Osteoblast (primary cell): ENCODE data around the gene LGALS4. TPM values are rescaled to one million over a fixed set of nuclear protein-coding genes. Genes with fewer than 3 reads are reported as not detected.
"Not testable (repeated sequence)": the region's sequence is repeated elsewhere in the genome, so short reads cannot be mapped to it uniquely, and the experiment has no call there.

ENCODE experiments used
- DNase-seq: peaks from one replicate; pipeline ENCODE4 v3.0.0; 2011; ENCODE audit warnings: low spot score, mixed read lengths; ENCODE audit not compliant: insufficient read length; ENCODE audit errors: missing footprints
- H2AFZ ChIP-seq: 2 replicates; pipeline ENCODE4 v1.6.0; 2011; ENCODE audit warnings: mild to moderate bottlenecking, low read length
- H3K27ac ChIP-seq: 2 replicates; pipeline ENCODE4 v1.5.1; 2011; ENCODE audit warnings: mild to moderate bottlenecking, low read depth, low read length, moderate library complexity
- H3K27me3 ChIP-seq: 2 replicates; pipeline ENCODE4 v1.6.0; 2012; ENCODE audit warnings: mild to moderate bottlenecking, control low read depth, inconsistent platforms, low read length, moderate library complexity; ENCODE audit not compliant: insufficient read depth
- H3K36me3 ChIP-seq: 2 replicates; pipeline ENCODE4 v1.5.1; 2011; ENCODE audit warnings: mild to moderate bottlenecking, low read length, control low read depth, moderate library complexity; ENCODE audit not compliant: insufficient read depth
- H3K4me1 ChIP-seq: 2 replicates; pipeline ENCODE4 v1.5.1; 2011; ENCODE audit warnings: mild to moderate bottlenecking, low read length, control low read depth, moderate library complexity; ENCODE audit not compliant: insufficient read depth
- H3K4me2 ChIP-seq: 2 replicates; pipeline ENCODE4 v1.6.0; 2011; ENCODE audit warnings: mild to moderate bottlenecking, low read length; ENCODE audit not compliant: insufficient read depth
- H3K4me3 ChIP-seq: fragments of 200-600 bp; sonication (generic); 3 replicates; pipeline ENCODE4 v1.5.1; 2012; ENCODE audit warnings: mild to moderate bottlenecking, low read length, inconsistent platforms; ENCODE audit not compliant: insufficient read depth
- H3K79me2 ChIP-seq: 2 replicates; pipeline ENCODE4 v1.6.0; 2012; ENCODE audit warnings: mild to moderate bottlenecking, low read length, control low read depth, inconsistent platforms; ENCODE audit not compliant: insufficient read depth
- H3K9me3 ChIP-seq: 2 replicates; pipeline ENCODE4 v1.5.1; 2011; ENCODE audit warnings: low read depth, low read length, control low read depth
- H4K20me1 ChIP-seq: 2 replicates; pipeline ENCODE4 v1.6.0; 2012; ENCODE audit warnings: mild to moderate bottlenecking, low read length, control low read depth; ENCODE audit not compliant: insufficient read depth
- total RNA-seq: library from RNA; depleted of rRNA; stranded (reverse); fragments of >200 nt; gene quantifications from 2 replicates; pipeline ENCODE4 v1.2.3, GENCODE V29; 2012
- TF ChIP-seq, protein P1 (sequence below): IDR thresholded peaks from 2 replicates; pipeline ENCODE4 v1.5.1; 2011; ENCODE audit warnings: mild to moderate bottlenecking, low read depth, low read length, moderate library complexity; ENCODE audit errors: extremely low read depth

The LGALS4 gene
- total RNA-seq, 1 donor, result not detected

DNA sequence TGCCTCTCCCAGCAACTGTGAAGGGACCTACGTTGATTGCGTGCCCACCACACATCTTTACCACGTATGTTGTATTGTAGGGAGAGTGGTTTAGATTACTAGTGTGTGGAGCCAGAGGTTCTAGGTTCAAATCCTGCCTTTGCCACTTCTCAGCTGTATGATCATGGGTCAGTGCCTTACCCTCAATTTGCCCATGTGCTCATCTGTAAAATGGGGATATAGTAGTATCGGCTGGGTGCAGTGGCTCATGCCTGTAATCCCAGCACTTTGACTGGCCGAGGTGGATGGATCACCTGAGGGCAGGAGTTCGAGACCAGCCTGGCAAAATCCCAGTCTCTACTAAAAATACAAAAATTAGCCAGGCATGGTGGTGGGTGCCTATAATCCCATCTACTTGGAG is 578 bp upstream of the LGALS4 start:
- H3K4me3 ChIP-seq, result no peak overlapping the region
- no peak for DNase-seq

DNA sequence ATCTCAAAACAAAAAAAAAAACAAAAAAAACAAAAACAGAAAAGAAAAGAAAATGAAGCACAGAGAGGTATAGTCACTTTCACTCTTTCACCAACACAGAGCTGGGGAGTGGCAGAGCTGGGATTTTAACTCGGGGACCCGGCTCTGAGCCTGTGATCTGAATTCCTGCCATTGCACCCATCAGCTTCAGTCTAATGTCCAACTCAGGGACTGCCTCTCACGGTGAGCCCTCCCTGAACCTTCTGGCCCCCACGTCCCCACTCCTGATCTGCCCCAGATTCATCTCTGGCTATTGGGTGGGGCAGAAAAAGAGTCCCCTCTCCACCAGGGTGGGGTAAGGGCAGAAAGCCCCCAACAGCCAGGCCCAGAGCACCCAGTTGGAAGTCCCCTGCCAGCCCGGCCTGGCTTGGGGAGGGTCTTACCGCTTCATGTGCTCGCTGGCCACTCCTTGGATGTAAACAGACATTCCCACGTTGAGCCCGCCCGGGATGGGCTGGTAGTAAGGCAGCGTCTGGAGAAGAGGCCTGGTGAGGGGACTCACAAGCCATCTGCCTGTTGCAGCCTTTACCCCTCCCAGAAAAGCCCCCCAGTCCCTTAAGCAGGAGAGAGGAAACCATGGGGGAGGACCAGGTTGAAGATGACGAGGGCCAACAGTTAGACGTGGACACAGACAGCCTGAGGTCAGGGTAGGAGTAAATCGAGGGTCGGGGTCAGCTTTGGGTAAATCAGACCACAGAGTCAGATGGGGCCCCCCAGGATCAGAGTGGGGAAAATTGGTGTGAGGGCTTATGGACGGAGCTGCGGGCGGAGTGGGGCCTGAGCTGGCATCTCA is 520 bp downstream of the LGALS4 start:
- DNase-seq, result peak; percentile 68
- Histone ChIP-seq H3K36me3 (no peaks in the 10 kb centered on the region), H3K4me2 (no peak overlapping the region), H3K79me2 (no peaks in the 10 kb centered on the region), H3K4me1 (no peaks in the 10 kb centered on the region), H4K20me1 (no peaks in the 10 kb centered on the region), H3K9me3 (no peaks in the 10 kb centered on the region), H3K27ac (no peak overlapping the region), H3K27me3 (no peaks in the 10 kb centered on the region), H3K4me3 (no peak overlapping the region), H2AFZ (no peak overlapping the region)
- TF ChIP-seq, protein P1, sequence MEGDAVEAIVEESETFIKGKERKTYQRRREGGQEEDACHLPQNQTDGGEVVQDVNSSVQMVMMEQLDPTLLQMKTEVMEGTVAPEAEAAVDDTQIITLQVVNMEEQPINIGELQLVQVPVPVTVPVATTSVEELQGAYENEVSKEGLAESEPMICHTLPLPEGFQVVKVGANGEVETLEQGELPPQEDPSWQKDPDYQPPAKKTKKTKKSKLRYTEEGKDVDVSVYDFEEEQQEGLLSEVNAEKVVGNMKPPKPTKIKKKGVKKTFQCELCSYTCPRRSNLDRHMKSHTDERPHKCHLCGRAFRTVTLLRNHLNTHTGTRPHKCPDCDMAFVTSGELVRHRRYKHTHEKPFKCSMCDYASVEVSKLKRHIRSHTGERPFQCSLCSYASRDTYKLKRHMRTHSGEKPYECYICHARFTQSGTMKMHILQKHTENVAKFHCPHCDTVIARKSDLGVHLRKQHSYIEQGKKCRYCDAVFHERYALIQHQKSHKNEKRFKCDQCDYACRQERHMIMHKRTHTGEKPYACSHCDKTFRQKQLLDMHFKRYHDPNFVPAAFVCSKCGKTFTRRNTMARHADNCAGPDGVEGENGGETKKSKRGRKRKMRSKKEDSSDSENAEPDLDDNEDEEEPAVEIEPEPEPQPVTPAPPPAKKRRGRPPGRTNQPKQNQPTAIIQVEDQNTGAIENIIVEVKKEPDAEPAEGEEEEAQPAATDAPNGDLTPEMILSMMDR, result no peak

More for the DNA sequence above, 578 bp upstream of the LGALS4 start:
- Histone ChIP-seq H4K20me1 (no peaks in the 10 kb centered on the region), H3K27ac (no peak overlapping the region), H3K79me2 (no peaks in the 10 kb centered on the region), H3K9me3 (no peaks in the 10 kb centered on the region), H3K36me3 (no peaks in the 10 kb centered on the region), H3K27me3 (no peaks in the 10 kb centered on the region), H2AFZ (no peak overlapping the region), H3K4me2 (no peak overlapping the region), H3K4me1 (no peaks in the 10 kb centered on the region)
- TF ChIP-seq, protein P1, result no peak

DNA sequence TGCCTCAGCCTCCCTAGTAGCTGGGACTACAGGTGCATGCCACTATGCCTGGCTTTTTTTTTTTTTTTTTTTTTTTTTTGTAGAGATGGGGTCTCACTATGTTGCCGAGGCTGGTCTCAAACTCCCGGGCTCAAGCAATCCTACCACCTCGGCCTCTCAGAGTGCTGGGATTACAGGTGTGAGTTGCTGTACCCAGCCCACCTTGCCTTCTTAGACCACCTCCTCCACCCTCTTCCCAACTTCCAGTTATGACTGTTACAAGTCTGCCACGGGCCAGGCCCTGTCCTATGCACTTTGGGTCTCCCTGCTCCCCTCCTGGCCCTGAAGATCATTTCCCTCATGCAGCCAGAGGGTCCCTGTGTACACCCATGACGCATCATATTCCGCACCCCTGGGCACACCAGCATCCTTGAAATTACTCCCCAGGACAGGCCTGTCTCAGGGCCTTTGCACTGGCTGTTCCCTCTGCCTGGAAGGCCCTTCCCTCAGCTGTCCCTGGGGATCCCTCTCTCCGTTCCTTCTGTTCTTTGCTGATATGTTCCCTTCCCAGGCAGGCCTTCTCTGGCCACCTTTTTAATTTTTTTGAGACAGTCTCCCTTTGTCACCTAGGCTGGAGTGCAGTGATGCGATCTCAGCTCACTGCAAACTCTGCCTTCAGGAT is 3.0 kb downstream of the LGALS4 start:
- H4K20me1 ChIP-seq, result no peaks in the 10 kb centered on the region
- no peaks in the 10 kb centered on the region for H3K9me3 ChIP-seq
- H3K27ac ChIP-seq, result no peak overlapping the region
- H3K36me3 ChIP-seq, result no peaks in the 10 kb centered on the region
- H3K4me3 ChIP-seq, result no peak overlapping the region
- no peaks in the 10 kb centered on the region for H3K4me1 ChIP-seq
- no peak overlapping the region for H2AFZ ChIP-seq
- peak; percentile 38 for DNase-seq
- no peaks in the 10 kb centered on the region for H3K79me2 ChIP-seq
- no peaks in the 10 kb centered on the region for H3K27me3 ChIP-seq
- H3K4me2 ChIP-seq, result no peak overlapping the region
- TF ChIP-seq, protein P1, result no peak

DNA sequence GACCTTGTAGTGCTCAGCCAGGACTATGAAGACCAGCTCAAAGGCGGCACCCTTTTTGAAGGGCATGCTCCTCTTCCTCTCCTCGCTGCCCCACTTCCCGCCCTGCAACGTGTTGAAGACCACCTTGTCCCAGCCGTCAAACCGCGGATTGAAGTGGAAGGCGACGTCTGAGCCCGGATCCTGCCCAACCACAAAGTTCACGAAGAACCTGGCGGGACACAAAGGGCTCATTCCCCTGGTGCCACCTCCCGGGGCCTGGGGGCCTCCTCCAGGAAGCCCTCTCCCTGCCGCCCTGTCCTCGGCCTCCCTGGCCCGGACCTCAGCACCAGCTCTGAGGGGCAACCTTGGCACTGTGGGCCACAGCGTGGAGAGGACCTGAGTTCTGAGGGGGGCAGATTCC is 4.0 kb downstream of the LGALS4 start:
- H4K20me1 ChIP-seq, result no peaks in the 10 kb centered on the region
- H3K9me3 ChIP-seq, result no peaks in the 10 kb centered on the region
- no peaks in the 10 kb centered on the region for H3K79me2 ChIP-seq
- H3K36me3 ChIP-seq, result no peaks in the 10 kb centered on the region
- H3K4me1 ChIP-seq, result no peaks in the 10 kb centered on the region
- no peak overlapping the region for H2AFZ ChIP-seq
- H3K4me2 ChIP-seq, result no peak overlapping the region
- H3K4me3 ChIP-seq, result no peak overlapping the region
- TF ChIP-seq, protein P1, result no peak
- H3K27ac ChIP-seq, result no peak overlapping the region
- peak; percentile 39 for DNase-seq
- H3K27me3 ChIP-seq, result no peaks in the 10 kb centered on the region

DNA sequence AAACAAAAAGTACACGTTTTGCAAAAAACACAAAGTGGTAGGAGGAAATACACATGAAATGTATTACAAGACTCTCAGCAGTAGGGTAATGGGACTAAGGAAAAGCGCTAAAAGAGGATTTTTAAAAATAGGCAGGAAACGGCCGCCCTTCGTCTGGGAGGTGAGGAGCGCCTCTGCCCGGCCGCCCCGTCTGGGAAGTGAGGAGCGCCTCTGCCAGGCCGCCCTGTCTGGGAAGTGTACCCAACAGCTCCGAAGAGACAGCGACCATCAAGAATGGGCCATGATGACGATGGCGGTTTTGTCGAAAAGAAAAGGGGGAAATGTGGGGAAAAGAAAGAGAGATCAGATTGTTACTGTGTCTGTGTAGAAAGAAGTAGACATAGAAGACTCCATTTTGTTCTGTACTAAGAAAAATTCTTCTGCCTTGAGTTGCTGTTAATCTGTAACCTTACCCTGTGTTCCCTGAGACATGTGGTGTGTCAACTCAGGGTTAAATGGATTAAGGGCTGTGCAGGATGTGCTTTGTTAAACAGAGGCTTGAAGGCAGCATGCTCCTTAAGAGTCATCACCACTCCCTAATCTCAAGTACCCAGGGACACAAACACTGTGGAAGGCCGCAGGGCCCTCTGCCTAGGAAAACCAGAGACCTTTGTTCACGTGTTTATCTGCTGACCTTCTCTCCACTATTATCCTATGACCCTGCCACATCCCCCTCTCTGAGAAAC is 5.2 kb downstream of the LGALS4 start:
- not testable (repeated sequence) for H3K27me3 ChIP-seq, H3K4me2 ChIP-seq, H3K4me1 ChIP-seq, H3K79me2 ChIP-seq, H3K36me3 ChIP-seq, H3K9me3 ChIP-seq, H3K27ac ChIP-seq, H4K20me1 ChIP-seq, H3K4me3 ChIP-seq, H2AFZ ChIP-seq
- peak; percentile 13 for DNase-seq
